Purkinje cell (primary cell): ENCODE measurements around the gene BPHL. TPM values are rescaled to one million over a fixed set of nuclear protein-coding genes. Genes with fewer than 3 reads are reported as not detected.

Experiments used
- polyA plus RNA-seq: library from polyadenylated mRNA; unstranded; fragments of >200 nt; fragmentation: Nextera tagmentation; gene quantifications from 2 replicates; pipeline ENCODE4 v1.2.1, GENCODE V29; 2014

BPHL gene
- 12.4 and 17.4 TPM in 2 replicates for polyA plus RNA-seq

GRCh38 chr6:3118353-3119039 is at the start of gene BPHL:
BPHL (plus strand) TSS chr6:3118711; CDS start chr6:3118741, 30 bp downstream.

GRCh38 chr6:3157131-3157933 is 38.8 kb downstream of the BPHL start, which contains the start of gene TUBB2A:
TUBB2A (minus strand) TSS chr6:3157544; CDS start chr6:3157463, 81 bp downstream.

Other genes with a start within 250 kb of the BPHL start
- gene SERPINB9, start 215.4 kb upstream of the BPHL start, polyA plus RNA-seq = 18.0 and 20.6 TPM in 2 replicates
- gene SERPINB6, start 147.1 kb upstream of the BPHL start, polyA plus RNA-seq = 13.6 and 23.1 TPM in 2 replicates
- 65.0 and 96.8 TPM in 2 replicates for gene NQO2, start 118.8 kb upstream of the BPHL start, polyA plus RNA-seq
- 1.4 and 2.4 TPM in 2 replicates for gene RIPK1, start 50.2 kb upstream of the BPHL start, polyA plus RNA-seq
- 204 and 321 TPM in 2 replicates for gene TUBB2A, start 38.8 kb downstream of the BPHL start, polyA plus RNA-seq
- gene TUBB2B, start 108.9 kb downstream of the BPHL start, polyA plus RNA-seq = 46.3 and 56.3 TPM in 2 replicates
- 43.5 and 47.2 TPM in 2 replicates for gene PSMG4, start 140.2 kb downstream of the BPHL start, polyA plus RNA-seq